ENCODE data around the gene MLLT3.

The MLLT3 gene

GRCh38 chr9:20380546-20380945, 241.8 kb downstream of the MLLT3 start:
- no peak for DNase-seq (ENCODE audit: low read depth)

- no peak for DNase-seq (ENCODE audit: low read depth)
Measured at GRCh38 chr9:20379804-20380225, 242.5 kb downstream of the MLLT3 start.

GRCh38 chr9:20378851-20379250, 243.4 kb downstream of the MLLT3 start:
- no peak for DNase-seq (ENCODE audit: low read depth)

GRCh38 chr9:20377790-20378189, 244.5 kb downstream of the MLLT3 start:
- DNase-seq (ENCODE audit: low read depth), result no peak

- no peak for DNase-seq (ENCODE audit: low read depth)
Measured at GRCh38 chr9:20376731-20377375, 245.4 kb downstream of the MLLT3 start.

GRCh38 chr9:20376042-20376441, 246.3 kb downstream of the MLLT3 start:
- no peak for DNase-seq (ENCODE audit: low read depth)

GRCh38 chr9:20373263-20373662, 249.0 kb downstream of the MLLT3 start:
- no peak for DNase-seq (ENCODE audit: low read depth)

- no peak for DNase-seq (ENCODE audit: low read depth)
Measured at GRCh38 chr9:20369391-20369790, 252.9 kb downstream of the MLLT3 start.

GRCh38 chr9:20367855-20368254, 254.4 kb downstream of the MLLT3 start:
- DNase-seq (ENCODE audit: low read depth), result no peak

GRCh38 chr9:20364959-20365358, 257.3 kb downstream of the MLLT3 start:
- DNase-seq (ENCODE audit: low read depth), result no peak

- no peak for DNase-seq (ENCODE audit: low read depth)
Measured at GRCh38 chr9:20363233-20363632, 259.1 kb downstream of the MLLT3 start.

- no peak for DNase-seq (ENCODE audit: low read depth)
Measured at GRCh38 chr9:20361656-20362570, 260.4 kb downstream of the MLLT3 start.

GRCh38 chr9:20361229-20361628, 261.1 kb downstream of the MLLT3 start:
- no peak for DNase-seq (ENCODE audit: low read depth)

- no peak for DNase-seq (ENCODE audit: low read depth)
Measured at GRCh38 chr9:20358207-20358606, 264.1 kb downstream of the MLLT3 start.

GRCh38 chr9:20357037-20357432, 265.3 kb downstream of the MLLT3 start:
- DNase-seq (ENCODE audit: low read depth), result no peak

- DNase-seq (ENCODE audit: low read depth), result peak; percentile 17
Measured at GRCh38 chr9:20356403-20357036, 265.8 kb downstream of the MLLT3 start.

GRCh38 chr9:20355022-20355421, 267.3 kb downstream of the MLLT3 start:
- DNase-seq (ENCODE audit: low read depth), result no peak

- DNase-seq (ENCODE audit: low read depth), result no peak
Measured at GRCh38 chr9:20353931-20354652, 268.2 kb downstream of the MLLT3 start.

- DNase-seq (ENCODE audit: low read depth), result no peak
Measured at GRCh38 chr9:20353524-20353923, 268.8 kb downstream of the MLLT3 start.

- DNase-seq (ENCODE audit: low read depth), result no peak
Measured at GRCh38 chr9:20352591-20352990, 269.7 kb downstream of the MLLT3 start.

- DNase-seq (ENCODE audit: low read depth), result no peak
Measured at GRCh38 chr9:20351715-20352114, 270.6 kb downstream of the MLLT3 start.

GRCh38 chr9:20349568-20349967, 272.7 kb downstream of the MLLT3 start:
- DNase-seq (ENCODE audit: low read depth), result no peak
